Measurements from ENCODE around the gene MISP. TPM values are rescaled to one million over a fixed set of nuclear protein-coding genes. Genes with fewer than 3 reads are reported as not detected.

The MISP gene
- total RNA-seq, 1 experiment from 2014 or later, result 0.70 TPM

DNA sequence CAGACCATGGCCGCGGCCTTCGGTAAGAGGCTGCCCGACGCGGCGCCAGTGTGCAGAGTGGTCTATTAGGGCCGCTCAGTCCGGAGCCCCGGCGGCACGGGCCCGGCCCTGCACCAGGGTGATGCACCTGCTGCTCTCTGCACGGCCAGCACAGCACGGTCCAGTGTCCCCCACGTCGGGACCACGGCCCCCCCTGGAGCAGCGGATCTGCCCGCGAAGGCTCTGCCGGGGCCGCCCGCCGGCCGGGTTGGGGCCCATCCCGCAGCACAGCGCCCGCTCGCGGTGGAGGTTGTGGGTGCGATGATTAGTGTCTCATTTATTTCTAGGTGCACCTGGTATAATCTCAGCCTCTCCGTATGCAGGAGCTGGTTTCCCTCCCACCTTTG is 54.2 kb downstream of the MISP start:
- Mint-ChIP-seq H3K36me3 (peaks cover 57% of the 10 kb centered on the region), H3K4me3 (no peak overlapping the region), H3K4me1 (peaks cover 29% of the 10 kb centered on the region), H3K27me3 (ENCODE audit: low read depth) (no peaks in the 10 kb centered on the region), H3K27ac (peak overlapping the region; percentile 74), H3K9me3 (no peaks in the 10 kb centered on the region)
- TF ChIP-seq RORB (CRISPR knock-in tag; IDR thresholded peaks at IDR 0.05) (no peak), GABPB1 (CRISPR knock-in tag; IDR thresholded peaks at IDR 0.05) (no peak), ZBTB21 (CRISPR knock-in tag; IDR thresholded peaks at IDR 0.05; ENCODE audit: borderline replicate concordance) (no peak), TEAD4 (CRISPR knock-in tag; IDR thresholded peaks at IDR 0.05) (no peak), SP1 (CRISPR knock-in tag; conservative IDR thresholded peaks at IDR 0.05) (no peak), ZNF416 (CRISPR knock-in tag; IDR thresholded peaks at IDR 0.05) (no peak), NR1H2 (CRISPR knock-in tag; IDR thresholded peaks at IDR 0.05) (no peak), NFYB (CRISPR knock-in tag; conservative IDR thresholded peaks at IDR 0.05; ENCODE audit: low read depth) (no peak), TEAD1 (CRISPR knock-in tag; IDR thresholded peaks at IDR 0.05) (no peak), JAZF1 (CRISPR knock-in tag; IDR thresholded peaks at IDR 0.05) (no peak)
- TF ChIP-seq, protein P1, sequence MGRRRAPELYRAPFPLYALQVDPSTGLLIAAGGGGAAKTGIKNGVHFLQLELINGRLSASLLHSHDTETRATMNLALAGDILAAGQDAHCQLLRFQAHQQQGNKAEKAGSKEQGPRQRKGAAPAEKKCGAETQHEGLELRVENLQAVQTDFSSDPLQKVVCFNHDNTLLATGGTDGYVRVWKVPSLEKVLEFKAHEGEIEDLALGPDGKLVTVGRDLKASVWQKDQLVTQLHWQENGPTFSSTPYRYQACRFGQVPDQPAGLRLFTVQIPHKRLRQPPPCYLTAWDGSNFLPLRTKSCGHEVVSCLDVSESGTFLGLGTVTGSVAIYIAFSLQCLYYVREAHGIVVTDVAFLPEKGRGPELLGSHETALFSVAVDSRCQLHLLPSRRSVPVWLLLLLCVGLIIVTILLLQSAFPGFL (CRISPR knock-in tag; IDR thresholded peaks at IDR 0.05; ENCODE audit: borderline replicate concordance), result no peak
- TF ChIP-seq, protein P2, sequence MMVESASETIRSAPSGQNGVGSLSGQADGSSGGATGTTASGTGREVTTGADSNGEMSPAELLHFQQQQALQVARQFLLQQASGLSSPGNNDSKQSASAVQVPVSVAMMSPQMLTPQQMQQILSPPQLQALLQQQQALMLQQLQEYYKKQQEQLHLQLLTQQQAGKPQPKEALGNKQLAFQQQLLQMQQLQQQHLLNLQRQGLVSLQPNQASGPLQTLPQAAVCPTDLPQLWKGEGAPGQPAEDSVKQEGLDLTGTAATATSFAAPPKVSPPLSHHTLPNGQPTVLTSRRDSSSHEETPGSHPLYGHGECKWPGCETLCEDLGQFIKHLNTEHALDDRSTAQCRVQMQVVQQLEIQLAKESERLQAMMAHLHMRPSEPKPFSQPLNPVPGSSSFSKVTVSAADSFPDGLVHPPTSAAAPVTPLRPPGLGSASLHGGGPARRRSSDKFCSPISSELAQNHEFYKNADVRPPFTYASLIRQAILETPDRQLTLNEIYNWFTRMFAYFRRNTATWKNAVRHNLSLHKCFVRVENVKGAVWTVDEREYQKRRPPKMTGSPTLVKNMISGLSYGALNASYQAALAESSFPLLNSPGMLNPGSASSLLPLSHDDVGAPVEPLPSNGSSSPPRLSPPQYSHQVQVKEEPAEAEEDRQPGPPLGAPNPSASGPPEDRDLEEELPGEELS (CRISPR knock-in tag; IDR thresholded peaks at IDR 0.05), result no peak
- TF ChIP-seq, protein P3, sequence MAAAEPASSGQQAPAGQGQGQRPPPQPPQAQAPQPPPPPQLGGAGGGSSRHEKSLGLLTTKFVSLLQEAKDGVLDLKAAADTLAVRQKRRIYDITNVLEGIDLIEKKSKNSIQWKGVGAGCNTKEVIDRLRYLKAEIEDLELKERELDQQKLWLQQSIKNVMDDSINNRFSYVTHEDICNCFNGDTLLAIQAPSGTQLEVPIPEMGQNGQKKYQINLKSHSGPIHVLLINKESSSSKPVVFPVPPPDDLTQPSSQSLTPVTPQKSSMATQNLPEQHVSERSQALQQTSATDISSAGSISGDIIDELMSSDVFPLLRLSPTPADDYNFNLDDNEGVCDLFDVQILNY (CRISPR knock-in tag; IDR thresholded peaks at IDR 0.05), result no peak
- TF ChIP-seq, protein P4, sequence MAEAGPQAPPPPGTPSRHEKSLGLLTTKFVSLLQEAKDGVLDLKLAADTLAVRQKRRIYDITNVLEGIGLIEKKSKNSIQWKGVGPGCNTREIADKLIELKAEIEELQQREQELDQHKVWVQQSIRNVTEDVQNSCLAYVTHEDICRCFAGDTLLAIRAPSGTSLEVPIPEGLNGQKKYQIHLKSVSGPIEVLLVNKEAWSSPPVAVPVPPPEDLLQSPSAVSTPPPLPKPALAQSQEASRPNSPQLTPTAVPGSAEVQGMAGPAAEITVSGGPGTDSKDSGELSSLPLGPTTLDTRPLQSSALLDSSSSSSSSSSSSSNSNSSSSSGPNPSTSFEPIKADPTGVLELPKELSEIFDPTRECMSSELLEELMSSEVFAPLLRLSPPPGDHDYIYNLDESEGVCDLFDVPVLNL (CRISPR knock-in tag; IDR thresholded peaks at IDR 0.05; ENCODE audit: borderline replicate concordance, low read depth), result no peak
- TF ChIP-seq, protein P5, sequence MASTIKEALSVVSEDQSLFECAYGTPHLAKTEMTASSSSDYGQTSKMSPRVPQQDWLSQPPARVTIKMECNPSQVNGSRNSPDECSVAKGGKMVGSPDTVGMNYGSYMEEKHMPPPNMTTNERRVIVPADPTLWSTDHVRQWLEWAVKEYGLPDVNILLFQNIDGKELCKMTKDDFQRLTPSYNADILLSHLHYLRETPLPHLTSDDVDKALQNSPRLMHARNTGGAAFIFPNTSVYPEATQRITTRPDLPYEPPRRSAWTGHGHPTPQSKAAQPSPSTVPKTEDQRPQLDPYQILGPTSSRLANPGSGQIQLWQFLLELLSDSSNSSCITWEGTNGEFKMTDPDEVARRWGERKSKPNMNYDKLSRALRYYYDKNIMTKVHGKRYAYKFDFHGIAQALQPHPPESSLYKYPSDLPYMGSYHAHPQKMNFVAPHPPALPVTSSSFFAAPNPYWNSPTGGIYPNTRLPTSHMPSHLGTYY (CRISPR knock-in tag; IDR thresholded peaks at IDR 0.05), result no peak
- TF ChIP-seq, protein P6, sequence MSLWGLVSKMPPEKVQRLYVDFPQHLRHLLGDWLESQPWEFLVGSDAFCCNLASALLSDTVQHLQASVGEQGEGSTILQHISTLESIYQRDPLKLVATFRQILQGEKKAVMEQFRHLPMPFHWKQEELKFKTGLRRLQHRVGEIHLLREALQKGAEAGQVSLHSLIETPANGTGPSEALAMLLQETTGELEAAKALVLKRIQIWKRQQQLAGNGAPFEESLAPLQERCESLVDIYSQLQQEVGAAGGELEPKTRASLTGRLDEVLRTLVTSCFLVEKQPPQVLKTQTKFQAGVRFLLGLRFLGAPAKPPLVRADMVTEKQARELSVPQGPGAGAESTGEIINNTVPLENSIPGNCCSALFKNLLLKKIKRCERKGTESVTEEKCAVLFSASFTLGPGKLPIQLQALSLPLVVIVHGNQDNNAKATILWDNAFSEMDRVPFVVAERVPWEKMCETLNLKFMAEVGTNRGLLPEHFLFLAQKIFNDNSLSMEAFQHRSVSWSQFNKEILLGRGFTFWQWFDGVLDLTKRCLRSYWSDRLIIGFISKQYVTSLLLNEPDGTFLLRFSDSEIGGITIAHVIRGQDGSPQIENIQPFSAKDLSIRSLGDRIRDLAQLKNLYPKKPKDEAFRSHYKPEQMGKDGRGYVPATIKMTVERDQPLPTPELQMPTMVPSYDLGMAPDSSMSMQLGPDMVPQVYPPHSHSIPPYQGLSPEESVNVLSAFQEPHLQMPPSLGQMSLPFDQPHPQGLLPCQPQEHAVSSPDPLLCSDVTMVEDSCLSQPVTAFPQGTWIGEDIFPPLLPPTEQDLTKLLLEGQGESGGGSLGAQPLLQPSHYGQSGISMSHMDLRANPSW (CRISPR knock-in tag; conservative IDR thresholded peaks at IDR 0.05; ENCODE audit: low read depth), result no peak
- TF ChIP-seq, protein P7, sequence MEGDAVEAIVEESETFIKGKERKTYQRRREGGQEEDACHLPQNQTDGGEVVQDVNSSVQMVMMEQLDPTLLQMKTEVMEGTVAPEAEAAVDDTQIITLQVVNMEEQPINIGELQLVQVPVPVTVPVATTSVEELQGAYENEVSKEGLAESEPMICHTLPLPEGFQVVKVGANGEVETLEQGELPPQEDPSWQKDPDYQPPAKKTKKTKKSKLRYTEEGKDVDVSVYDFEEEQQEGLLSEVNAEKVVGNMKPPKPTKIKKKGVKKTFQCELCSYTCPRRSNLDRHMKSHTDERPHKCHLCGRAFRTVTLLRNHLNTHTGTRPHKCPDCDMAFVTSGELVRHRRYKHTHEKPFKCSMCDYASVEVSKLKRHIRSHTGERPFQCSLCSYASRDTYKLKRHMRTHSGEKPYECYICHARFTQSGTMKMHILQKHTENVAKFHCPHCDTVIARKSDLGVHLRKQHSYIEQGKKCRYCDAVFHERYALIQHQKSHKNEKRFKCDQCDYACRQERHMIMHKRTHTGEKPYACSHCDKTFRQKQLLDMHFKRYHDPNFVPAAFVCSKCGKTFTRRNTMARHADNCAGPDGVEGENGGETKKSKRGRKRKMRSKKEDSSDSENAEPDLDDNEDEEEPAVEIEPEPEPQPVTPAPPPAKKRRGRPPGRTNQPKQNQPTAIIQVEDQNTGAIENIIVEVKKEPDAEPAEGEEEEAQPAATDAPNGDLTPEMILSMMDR (IDR thresholded peaks at IDR 0.05), result no peak
- TF ChIP-seq, protein P8, sequence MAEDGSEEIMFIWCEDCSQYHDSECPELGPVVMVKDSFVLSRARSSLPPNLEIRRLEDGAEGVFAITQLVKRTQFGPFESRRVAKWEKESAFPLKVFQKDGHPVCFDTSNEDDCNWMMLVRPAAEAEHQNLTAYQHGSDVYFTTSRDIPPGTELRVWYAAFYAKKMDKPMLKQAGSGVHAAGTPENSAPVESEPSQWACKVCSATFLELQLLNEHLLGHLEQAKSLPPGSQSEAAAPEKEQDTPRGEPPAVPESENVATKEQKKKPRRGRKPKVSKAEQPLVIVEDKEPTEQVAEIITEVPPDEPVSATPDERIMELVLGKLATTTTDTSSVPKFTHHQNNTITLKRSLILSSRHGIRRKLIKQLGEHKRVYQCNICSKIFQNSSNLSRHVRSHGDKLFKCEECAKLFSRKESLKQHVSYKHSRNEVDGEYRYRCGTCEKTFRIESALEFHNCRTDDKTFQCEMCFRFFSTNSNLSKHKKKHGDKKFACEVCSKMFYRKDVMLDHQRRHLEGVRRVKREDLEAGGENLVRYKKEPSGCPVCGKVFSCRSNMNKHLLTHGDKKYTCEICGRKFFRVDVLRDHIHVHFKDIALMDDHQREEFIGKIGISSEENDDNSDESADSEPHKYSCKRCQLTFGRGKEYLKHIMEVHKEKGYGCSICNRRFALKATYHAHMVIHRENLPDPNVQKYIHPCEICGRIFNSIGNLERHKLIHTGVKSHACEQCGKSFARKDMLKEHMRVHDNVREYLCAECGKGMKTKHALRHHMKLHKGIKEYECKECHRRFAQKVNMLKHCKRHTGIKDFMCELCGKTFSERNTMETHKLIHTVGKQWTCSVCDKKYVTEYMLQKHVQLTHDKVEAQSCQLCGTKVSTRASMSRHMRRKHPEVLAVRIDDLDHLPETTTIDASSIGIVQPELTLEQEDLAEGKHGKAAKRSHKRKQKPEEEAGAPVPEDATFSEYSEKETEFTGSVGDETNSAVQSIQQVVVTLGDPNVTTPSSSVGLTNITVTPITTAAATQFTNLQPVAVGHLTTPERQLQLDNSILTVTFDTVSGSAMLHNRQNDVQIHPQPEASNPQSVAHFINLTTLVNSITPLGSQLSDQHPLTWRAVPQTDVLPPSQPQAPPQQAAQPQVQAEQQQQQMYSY (CRISPR knock-in tag; IDR thresholded peaks at IDR 0.05), result no peak
- TF ChIP-seq, protein P9, sequence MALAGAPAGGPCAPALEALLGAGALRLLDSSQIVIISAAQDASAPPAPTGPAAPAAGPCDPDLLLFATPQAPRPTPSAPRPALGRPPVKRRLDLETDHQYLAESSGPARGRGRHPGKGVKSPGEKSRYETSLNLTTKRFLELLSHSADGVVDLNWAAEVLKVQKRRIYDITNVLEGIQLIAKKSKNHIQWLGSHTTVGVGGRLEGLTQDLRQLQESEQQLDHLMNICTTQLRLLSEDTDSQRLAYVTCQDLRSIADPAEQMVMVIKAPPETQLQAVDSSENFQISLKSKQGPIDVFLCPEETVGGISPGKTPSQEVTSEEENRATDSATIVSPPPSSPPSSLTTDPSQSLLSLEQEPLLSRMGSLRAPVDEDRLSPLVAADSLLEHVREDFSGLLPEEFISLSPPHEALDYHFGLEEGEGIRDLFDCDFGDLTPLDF (CRISPR knock-in tag; IDR thresholded peaks at IDR 0.05), result no peak
- no peak for ATAC-seq
- POLR2A ChIA-PET, result interaction anchor here (1.1 kb wide), 1 partner anchor 8 kb away, joined by 4 read pairs; no protein-coding TSS in a partner anchor
- DNase-seq (ENCODE audit: low spot score), result no peak
- CTCF ChIA-PET, result no interaction called here
